GM18870 (cell line): ENCODE measurements around the gene CREB3L2.
"Not testable (repeated sequence)": the region's sequence is repeated elsewhere in the genome, so short reads cannot be mapped to it uniquely, and the experiment has no call there.

Source experiments
- ATAC-seq: cut with Tn5 transposase; IDR thresholded peaks from one replicate; pipeline ENCODE4 v1.9.1; 2021; ENCODE audit warnings: moderate library complexity; ENCODE audit not compliant: unreplicated experiment

Gene CREB3L2

GRCh38 chr7:137989094-137989493 is 12.8 kb downstream of the CREB3L2 start:
- ATAC-seq, result no peak

GRCh38 chr7:137987968-137988367 is 13.9 kb downstream of the CREB3L2 start:
- peak; percentile 50 for ATAC-seq

- no peak for ATAC-seq
Measured at GRCh38 chr7:137987563-137987962, 14.3 kb downstream of the CREB3L2 start.

GRCh38 chr7:137987018-137987349 is 14.9 kb downstream of the CREB3L2 start:
- no peak for ATAC-seq

- ATAC-seq, result no peak
Measured at GRCh38 chr7:137986252-137987017, 15.5 kb downstream of the CREB3L2 start.

- ATAC-seq, result peak; percentile 48
Measured at GRCh38 chr7:137985897-137986251, 16.0 kb downstream of the CREB3L2 start.

- ATAC-seq, result peak; percentile 45
Measured at GRCh38 chr7:137985253-137985896, 16.5 kb downstream of the CREB3L2 start.

- no peak for ATAC-seq
Measured at GRCh38 chr7:137984181-137985041, 17.5 kb downstream of the CREB3L2 start.

- ATAC-seq, result no peak
Measured at GRCh38 chr7:137983323-137984008, 18.4 kb downstream of the CREB3L2 start.

- ATAC-seq, result not testable (repeated sequence)
Measured at GRCh38 chr7:137982394-137982793, 19.5 kb downstream of the CREB3L2 start.

GRCh38 chr7:137981668-137982067 is 20.2 kb downstream of the CREB3L2 start:
- ATAC-seq, result peak; percentile 68

GRCh38 chr7:137981175-137981574 is 20.7 kb downstream of the CREB3L2 start:
- ATAC-seq, result no peak

- ATAC-seq, result no peak
Measured at GRCh38 chr7:137980308-137980707, 21.6 kb downstream of the CREB3L2 start.

GRCh38 chr7:137978464-137979237 is 23.2 kb downstream of the CREB3L2 start:
- no peak for ATAC-seq

GRCh38 chr7:137977173-137977572 is 24.7 kb downstream of the CREB3L2 start:
- no peak for ATAC-seq

- ATAC-seq, result no peak
Measured at GRCh38 chr7:137976696-137977095, 25.2 kb downstream of the CREB3L2 start.

GRCh38 chr7:137976232-137976631 is 25.7 kb downstream of the CREB3L2 start:
- ATAC-seq, result no peak

- no peak for ATAC-seq
Measured at GRCh38 chr7:137975768-137976167, 26.1 kb downstream of the CREB3L2 start.

GRCh38 chr7:137975221-137975620 is 26.7 kb downstream of the CREB3L2 start:
- ATAC-seq, result no peak

GRCh38 chr7:137974766-137975165 is 27.1 kb downstream of the CREB3L2 start:
- ATAC-seq, result no peak
